K562 (cell line): ENCODE data around the gene GPR176. TPM values are rescaled to one million over a fixed set of nuclear protein-coding genes. Genes with fewer than 3 reads are reported as not detected.

ENCODE experiments used
- ATAC-seq: fragments of 200-7000 bp; cut with Tn5 transposase; 3 replicates; pipeline ENCODE4 v1.9.1; 2020; ENCODE audit warnings: moderate library complexity
- BruUV-seq: library from RNA; stranded (reverse); fragments of 400-500 nt; replicated peaks from 2 replicates; lab custom pipeline; 2021; lab: Mats Ljungman, UMichigan
- CTCF ChIA-PET: fragments of 300-600 bp; formaldehyde crosslinking; extraction: SDS; loops from one replicate; lab custom pipeline; 2021; ENCODE audit warnings: low intra/inter-chr PET ratio; lab: Yijun Ruan, JAX
- POLR2A ChIA-PET: fragments of 300-600, 350-650 bp; sonication (Branson Sonifier 250); formaldehyde crosslinking; extraction: SDS; loops from one replicate; lab custom pipeline; 2021; ENCODE audit warnings: antibody characterized with exemption, inconsistent platforms; lab: Yijun Ruan, JAX
- DNase-seq, 4 experiments: peaks; one replicate each; pipeline versions ENCODE4 v3.0.0 to v3.0.0-alpha.2; 2011 to 2018; ENCODE audit warnings: low spot score in 3 of 4, mixed read lengths in 3 of 4; ENCODE audit errors: extremely low read depth in 1 of 4
- FAIRE-seq: peaks from 2 replicates; lab custom pipeline; 2011; peaks lifted over from hg19 to GRCh38; lab: Jason Lieb, UNC
- H2AFZ ChIP-seq: 2 replicates; pipeline ENCODE4 v1.6.0; 2011; ENCODE audit warnings: low read depth, low read length, control low read depth, inconsistent platforms
- H3K27ac ChIP-seq: fragments of 200-600 bp; 3 replicates; pipeline ENCODE4 v1.8.0; 2011; ENCODE audit warnings: low read depth, mild to moderate bottlenecking, control low read depth, inconsistent platforms, low read length, moderate library complexity, mixed read lengths; ENCODE audit errors: extremely low read depth
- H3K27me3 ChIP-seq, 2 experiments: fragments of 300-600 bp in 1 of 2; 2 replicates in 1 of 2; 3 replicates in 1 of 2; pipeline versions ENCODE4 v1.6.0 to v1.8.0; 2011; ENCODE audit warnings: inconsistent platforms in 2 of 2, low read length in 2 of 2, mild to moderate bottlenecking in 1 of 2, mixed read lengths in 1 of 2, moderate library complexity in 1 of 2; ENCODE audit not compliant: control insufficient read depth in 2 of 2, insufficient read depth in 2 of 2
- H3K36me3 ChIP-seq: fragments of 300-600 bp; 3 replicates; pipeline ENCODE4 v1.8.0; 2011; ENCODE audit warnings: mild to moderate bottlenecking, low read length, inconsistent platforms; ENCODE audit not compliant: control insufficient read depth, insufficient read depth
- H3K4me1 ChIP-seq, 2 experiments: fragments of 200-600 bp in 1 of 2; replicated peaks in 1 of 2; 2 replicates in 1 of 2; 3 replicates in 1 of 2; pipeline versions ENCODE4 v1.5.1 to v1.8.0; 2011; ENCODE audit warnings: inconsistent platforms in 2 of 2, low read length in 2 of 2, mild to moderate bottlenecking in 1 of 2, mixed read lengths in 1 of 2, moderate library complexity in 1 of 2; ENCODE audit not compliant: control insufficient read depth in 2 of 2, insufficient read depth in 2 of 2
- H3K4me2 ChIP-seq: 2 replicates; pipeline ENCODE4 v1.6.1; 2011; ENCODE audit warnings: low read length, control low read depth, inconsistent platforms, mixed read lengths; ENCODE audit not compliant: insufficient read depth
- H3K4me3 ChIP-seq: fragments of 200-600 bp; sonication (generic), shearing (Covaris generic); 2 replicates; pipeline ENCODE4 v1.5.1; 2016; ENCODE audit warnings: control low read depth, inconsistent platforms
- H3K79me2 ChIP-seq: fragments of 200-600 bp; 3 replicates; pipeline ENCODE4 v1.8.0; 2011; ENCODE audit warnings: low read length, inconsistent platforms; ENCODE audit not compliant: control insufficient read depth, insufficient read depth
- H3K9ac ChIP-seq, 2 experiments: 2 replicates each; pipeline versions ENCODE4 v1.6.0 to v1.6.1; 2011; ENCODE audit warnings: low read depth in 2 of 2, low read length in 2 of 2, control low read depth in 1 of 2, inconsistent platforms in 1 of 2, mild to moderate bottlenecking in 1 of 2, mixed read lengths in 1 of 2; ENCODE audit not compliant: insufficient read depth in 1 of 2
- H3K9me1 ChIP-seq: one replicate; pipeline ENCODE4 v1.6.0; 2011; ENCODE audit warnings: inconsistent platforms, mild to moderate bottlenecking, low read length, moderate library complexity; ENCODE audit not compliant: control insufficient read depth, insufficient read depth
- H3K9me3 ChIP-seq: replicated peaks from 2 replicates; pipeline ENCODE4 v1.5.1; 2011; ENCODE audit warnings: low read depth, low read length, inconsistent platforms; ENCODE audit not compliant: control insufficient read depth, insufficient read depth
- H4K20me1 ChIP-seq: replicated peaks from 2 replicates; pipeline ENCODE4 v1.6.1; 2011; ENCODE audit warnings: low read length, inconsistent platforms, mixed read lengths; ENCODE audit not compliant: control insufficient read depth, insufficient read depth
- ARID1B ChIP-seq: fragments of 450-650 bp; IDR thresholded peaks from 2 replicates; pipeline ENCODE4 v1.6.1; 2016; ENCODE audit warnings: antibody characterized with exemption, mild to moderate bottlenecking, inconsistent platforms
- BCL6 ChIP-seq: fragments of 250-450 bp; sonication (Bioruptor Pico); IDR thresholded peaks from 2 replicates; pipeline ENCODE4 v1.4.0; 2020
- CREB5 ChIP-seq: fragments of 250-450 bp; sonication (Bioruptor Pico); IDR thresholded peaks from 2 replicates; pipeline ENCODE4 v1.5.0; 2020; ENCODE audit warnings: mild to moderate bottlenecking
- FOS ChIP-seq: IDR thresholded peaks from 3 replicates; pipeline ENCODE4 v1.6.1; 2011; ENCODE audit not compliant: insufficient read length; ENCODE audit errors: extremely low read depth
- FOXM1 ChIP-seq, 2 experiments: fragments of 450-650 bp in 1 of 2; sonication (generic) in 1 of 2; formaldehyde crosslinking in 1 of 2; IDR thresholded peaks; 2 replicates each; pipeline versions ENCODE4 v1.6.1 to v1.9.0; 2017 to 2022; ENCODE audit warnings: low read depth in 2 of 2, mild to moderate bottlenecking in 2 of 2, missing genetic modification reagents in 1 of 2, moderate library complexity in 1 of 2
- GABPB1 ChIP-seq: sonication (generic); formaldehyde crosslinking; IDR thresholded peaks from 2 replicates; pipeline ENCODE4 v1.8.0; 2022; ENCODE audit warnings: mild to moderate bottlenecking, missing genetic modification reagents
- HMBOX1 ChIP-seq: sonication (generic); IDR thresholded peaks from 2 replicates; pipeline ENCODE4 v1.6.1; 2016
- MLLT1 ChIP-seq, 2 experiments: fragments of 450-650 bp; IDR thresholded peaks; 2 replicates each; pipeline ENCODE4 v1.6.1; 2016
- NONO ChIP-seq, 2 experiments: fragments of 200-400 bp in 1 of 2; fragments of 450-650 bp in 1 of 2; formaldehyde crosslinking in 1 of 2; IDR thresholded peaks; 2 replicates each; pipeline ENCODE4 v1.6.1; 2017; ENCODE audit warnings: low read depth in 2 of 2, mild to moderate bottlenecking in 2 of 2, moderate library complexity in 2 of 2, low read length in 1 of 2
- PCBP2 ChIP-seq: fragments of 200-400 bp; formaldehyde crosslinking; IDR thresholded peaks from 2 replicates; pipeline ENCODE4 v1.6.1; 2018; ENCODE audit warnings: low read length, low read depth, mild to moderate bottlenecking, moderate library complexity; ENCODE audit not compliant: poor library complexity, severe bottlenecking
- POLR2A ChIP-seq: fragments of 450-650 bp; conservative IDR thresholded peaks from 2 replicates; pipeline ENCODE4 v1.6.1; 2016
- SMAD2 ChIP-seq: fragments of 150-350 bp; IDR thresholded peaks from 2 replicates; pipeline ENCODE4 v1.6.1; 2014; ENCODE audit warnings: low read depth, mild to moderate bottlenecking, low read length
- ZFP91 ChIP-seq: sonication (generic); formaldehyde crosslinking; IDR thresholded peaks from 2 replicates; pipeline ENCODE4 v1.8.0; 2022; ENCODE audit warnings: mild to moderate bottlenecking, missing genetic modification reagents
- ZNF282 ChIP-seq: sonication (generic); formaldehyde crosslinking; IDR thresholded peaks from 2 replicates; pipeline ENCODE4 v1.8.1; 2023; ENCODE audit warnings: missing genetic modification reagents
- ZNF324 ChIP-seq: fragments of 250-450 bp; sonication (Bioruptor Pico); IDR thresholded peaks from 2 replicates; pipeline ENCODE4 v1.4.0; 2020; ENCODE audit warnings: mild to moderate bottlenecking
- ZSCAN32 ChIP-seq: fragments of 450-650 bp; formaldehyde crosslinking; IDR thresholded peaks from 2 replicates; pipeline ENCODE4 v1.4.0; 2020; ENCODE audit warnings: mild to moderate bottlenecking, moderate library complexity
- WGBS: fragments of 100-300 bp; shearing (Covaris generic); methylation state at CpG from one replicate; pipeline ENCODE4 v1.1.6; 2016; ENCODE audit warnings: low coverage, mixed read lengths; ENCODE audit not compliant: insufficient coverage; ENCODE audit errors: missing lambda C conversion rate; 5-methylcytosine and 5-hydroxymethylcytosine counted together
- in situ Hi-C: fragments of 300-500 bp; cut with MboI; formaldehyde crosslinking; loops from 4 replicates; pipeline ENCODE4 v1.15.0; 2018; ENCODE audit warnings: inconsistent platforms, mixed read lengths
- intact Hi-C: fragments of 100-400 bp; cut with micrococcal nuclease; formaldehyde crosslinking; loops from 2 replicates; pipeline ENCODE4 v1.14.2; 2022
- polyA plus RNA-seq, 8 experiments: library from polyadenylated mRNA; depleted of rRNA in 4 of 8; stranded (reverse) in 5 of 8; unstranded in 3 of 8; fragments of >200 nt; fragmentation: Nextera tagmentation in 2 of 8; fragmentation: Illumina TruSeq in 1 of 8; extraction: Ambion mirVana in 2 of 8; extraction: Trizol in 1 of 8; gene quantifications; 2 replicates each; pipeline versions ENCODE4 v1.2.1 to v1.2.3, GENCODE V29; 2011 to 2014; ENCODE audit warnings: inconsistent platforms in 1 of 8, missing spikeins in 1 of 8
- total RNA-seq, 7 experiments: library from RNA; depleted of rRNA in 6 of 7; stranded (reverse); fragments of >200 nt in 6 of 7; fragmentation: Illumina TruSeq in 2 of 7; extraction: Trizol in 2 of 7; gene quantifications; 2 replicates each; pipeline versions ENCODE4 v1.2.1 to v1.2.3, GENCODE V29; 2011 to 2021; ENCODE audit warnings: low replicate concordance in 1 of 7

GPR176 gene
- total and polyA plus RNA-seq, 9 of the 15 experiments (the other 6 are each of a cell fraction or from before 2014, with no cell fraction given), result 0.03 to 1.2 (median 0.76) TPM

GRCh38 chr15:39961051-39961450, 41.0 kb upstream of the GPR176 start (continued):
- TF ChIP-seq CREB5, result no peak
- TF ChIP-seq GABPB1 (CRISPR knock-in tag), result no peak
- TF ChIP-seq ZNF324 (CRISPR knock-in tag), result no peak

GRCh38 chr15:39960411-39960810, 40.3 kb upstream of the GPR176 start:
- H3K4me1 ChIP-seq, result no peaks in the 10 kb centered on the region
- 78% methylated on average over 3 of the region's 3 CpGs for WGBS
- FAIRE-seq (no peak), ATAC-seq (no peak), DNase-seq (no peak)
- intact Hi-C loops, result no loop called here
- no peaks in the 10 kb centered on the region for H3K79me2 ChIP-seq
- no peaks in the 10 kb centered on the region for H3K9me3 ChIP-seq
- H3K4me2 ChIP-seq, result no peak overlapping the region
- H3K27ac ChIP-seq, result no peak overlapping the region
- H3K9ac ChIP-seq, result no peak overlapping the region
- H4K20me1 ChIP-seq, result no peaks in the 10 kb centered on the region; the same call in 1 of the 2 replicates
- BruUV-seq, result no TSS peak
- no peaks in the 10 kb centered on the region for H3K27me3 ChIP-seq
- H3K9me1 ChIP-seq, result no peaks in the 10 kb centered on the region
- ChIA-PET CTCF (no interaction called here), POLR2A (interaction anchor here (0.7 to 1.2 kb wide), 2 partner anchors 10 to 276 kb away, joined by 3 read pairs; no protein-coding TSS in a partner anchor)
- no peak overlapping the region for H2AFZ ChIP-seq
- H3K36me3 ChIP-seq, result peaks cover 61% of the 10 kb centered on the region; the same call in 2 of the 3 replicates
- in situ Hi-C loops, result no loop called here
- H3K4me3 ChIP-seq, result no peak overlapping the region
- TF ChIP-seq SMAD2, result no peak
- TF ChIP-seq PCBP2, result no peak
- no peak for TF ChIP-seq POLR2A
- TF ChIP-seq ZSCAN32 (CRISPR knock-in tag), result no peak
- TF ChIP-seq NONO (IDR thresholded peaks at IDR 0.05; ENCODE audit: low read depth in 2 of 2, low read length in 1 of 2), result no peak
- no peak for TF ChIP-seq ARID1B
- TF ChIP-seq MLLT1 (IDR thresholded peaks at IDR 0.05), result no peak
- no peak for TF ChIP-seq FOXM1 (IDR thresholded peaks at IDR 0.05; ENCODE audit: low read depth)
- no peak for TF ChIP-seq FOXM1 (CRISPR knock-in tag; IDR thresholded peaks at IDR 0.05; ENCODE audit: low read depth)
- no peak for TF ChIP-seq FOS
- TF ChIP-seq ZFP91 (CRISPR knock-in tag), result no peak
- no peak for TF ChIP-seq ZNF282 (CRISPR knock-in tag)
- TF ChIP-seq HMBOX1, result no peak
- no peak for TF ChIP-seq BCL6 (CRISPR knock-in tag)
